GM18502 (cell line): ENCODE results near the gene POU2AF1.
"Not testable (repeated sequence)": the region's sequence is repeated elsewhere in the genome, so short reads cannot be mapped to it uniquely, and the experiment has no call there.

Experiments
- ATAC-seq: cut with Tn5 transposase; IDR thresholded peaks from one replicate; pipeline ENCODE4 v1.9.1; 2021; ENCODE audit warnings: mild to moderate bottlenecking; ENCODE audit not compliant: unreplicated experiment, poor library complexity

POU2AF1 gene

DNA sequence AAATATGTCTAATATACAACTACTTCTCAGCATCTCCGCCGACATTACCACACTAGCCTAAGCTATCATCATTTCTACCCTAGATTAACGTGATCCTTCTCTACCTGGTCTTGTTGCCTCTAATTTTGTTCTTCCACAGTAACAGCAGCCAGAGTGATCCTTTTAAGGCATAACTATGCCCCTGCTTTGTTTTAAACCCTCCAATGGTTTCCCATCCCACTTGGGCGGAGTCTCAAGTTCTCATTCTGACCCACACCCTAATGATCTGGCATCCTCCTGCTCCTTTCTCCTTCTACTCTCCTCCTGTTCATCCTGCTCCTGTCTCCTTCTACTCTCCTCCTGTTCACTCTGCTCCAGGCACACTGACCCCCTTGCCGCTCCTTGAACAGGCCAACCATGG lies 31.9 kb upstream of the POU2AF1 start:
- ATAC-seq = no peak

DNA sequence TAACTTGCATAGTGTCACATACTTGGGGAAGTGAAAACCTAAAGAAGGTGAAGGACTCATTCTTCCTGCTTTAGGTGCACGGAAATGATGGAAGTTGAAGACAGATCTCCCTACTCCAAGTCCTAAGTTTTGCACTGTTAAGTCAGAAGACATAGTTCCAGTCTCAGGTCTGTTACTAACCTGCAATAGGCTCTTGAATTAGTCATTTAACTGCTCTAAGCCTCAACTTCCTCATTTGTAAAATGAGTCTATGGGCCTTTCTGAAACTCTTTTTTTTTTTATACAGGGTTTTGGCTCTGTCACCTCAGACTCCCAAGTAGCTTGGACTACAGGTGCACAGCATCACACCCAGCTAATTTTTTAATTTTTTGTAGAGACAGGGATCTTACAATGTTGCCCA lies 30.8 kb upstream of the POU2AF1 start:
- peak; percentile 62 for ATAC-seq

- peak; percentile 58 for ATAC-seq
Observed at GRCh38 chr11:111408789-111409727, 30.0 kb upstream of the POU2AF1 start.

DNA sequence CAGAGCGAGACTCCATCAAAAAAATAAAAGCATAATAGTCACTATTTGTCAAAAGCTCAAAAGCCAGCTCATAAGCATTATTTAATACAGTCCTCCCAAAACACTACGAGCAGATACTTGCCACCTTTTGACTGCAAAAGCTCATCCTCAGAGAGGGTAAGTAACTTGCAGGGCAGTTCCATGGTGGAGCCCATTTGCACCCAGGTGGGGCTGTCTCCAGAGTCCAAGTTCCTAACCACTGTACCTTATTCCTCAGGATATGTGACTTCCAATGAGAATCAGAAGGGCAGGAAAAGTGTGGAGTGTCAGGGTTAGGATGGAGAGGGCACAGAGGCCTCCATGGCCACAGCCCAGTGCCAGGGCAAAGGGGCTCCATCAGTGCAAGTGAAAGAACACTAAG lies 28.6 kb upstream of the POU2AF1 start:
- ATAC-seq = no peak

DNA sequence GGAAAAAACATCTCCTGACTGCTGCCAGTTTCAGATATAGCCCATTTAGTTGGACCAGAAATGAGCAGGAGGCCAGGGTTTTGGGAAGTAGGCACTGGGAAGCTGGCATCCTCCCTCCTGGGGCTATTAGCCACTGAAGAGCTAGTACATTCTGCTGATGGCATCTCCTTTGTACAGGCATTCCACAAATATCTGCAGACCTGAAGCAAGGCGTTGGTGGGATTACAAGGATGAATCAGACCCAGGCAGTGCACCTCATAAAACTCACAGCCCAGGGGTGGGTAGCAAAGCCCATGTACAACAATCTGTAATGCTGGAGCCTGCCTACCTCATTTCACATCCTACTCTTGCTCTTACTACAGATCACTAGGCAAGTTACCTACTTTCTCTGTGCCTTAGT lies 27.5 kb upstream of the POU2AF1 start:
- no peak for ATAC-seq

- no peak for ATAC-seq
Observed at GRCh38 chr11:111406091-111406490, 27.0 kb upstream of the POU2AF1 start.

DNA sequence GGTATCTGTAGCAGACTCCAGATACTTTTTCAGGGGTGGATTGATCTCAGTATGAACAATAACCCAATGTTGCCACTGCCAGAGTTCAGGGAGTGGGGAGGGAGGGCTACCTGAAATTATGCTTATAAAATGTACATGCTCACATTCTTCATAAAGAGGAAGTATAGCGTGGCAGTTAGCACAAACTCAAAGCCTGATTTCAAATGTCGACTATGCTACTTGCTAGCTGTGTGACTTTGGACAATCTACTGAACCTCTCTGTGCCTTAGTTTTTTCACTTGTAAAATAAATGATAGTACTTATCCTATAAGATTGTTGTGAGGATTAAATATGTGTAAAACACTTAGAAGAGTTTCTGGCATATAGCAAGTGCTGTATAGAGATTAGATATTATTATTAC lies 26.5 kb upstream of the POU2AF1 start:
- no peak for ATAC-seq

DNA sequence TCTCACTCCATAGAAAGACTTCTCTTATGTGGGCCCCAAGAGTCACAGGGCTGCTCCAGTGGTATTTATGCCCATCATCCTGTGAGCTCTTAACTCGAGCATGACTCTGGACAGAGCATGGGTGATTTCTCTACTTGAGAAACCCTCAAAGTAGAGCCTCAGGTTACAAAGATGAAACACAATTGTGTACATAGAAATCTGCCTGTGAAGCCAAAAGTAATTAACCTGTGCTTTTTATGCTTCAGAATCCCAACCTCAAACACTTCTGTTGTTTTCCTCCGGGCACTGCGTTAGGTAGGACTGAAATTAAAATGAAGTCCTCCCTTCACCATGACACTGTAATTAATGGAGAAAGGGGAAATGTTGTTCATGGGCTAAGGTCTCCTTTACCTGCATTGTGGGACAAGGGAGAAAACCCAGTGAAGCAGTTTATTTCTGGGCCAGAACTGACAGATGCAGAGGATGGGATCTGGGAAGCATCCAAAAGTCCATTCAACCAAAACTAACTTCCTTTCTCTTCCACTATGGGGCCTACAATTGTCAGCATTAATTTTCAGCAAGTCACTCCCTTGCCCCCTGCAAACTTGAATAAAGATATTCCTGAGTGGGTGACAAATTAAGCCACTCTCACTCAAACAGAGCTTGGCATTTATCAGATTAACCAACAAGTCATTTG lies 24.1 kb upstream of the POU2AF1 start:
- ATAC-seq = no peak

DNA sequence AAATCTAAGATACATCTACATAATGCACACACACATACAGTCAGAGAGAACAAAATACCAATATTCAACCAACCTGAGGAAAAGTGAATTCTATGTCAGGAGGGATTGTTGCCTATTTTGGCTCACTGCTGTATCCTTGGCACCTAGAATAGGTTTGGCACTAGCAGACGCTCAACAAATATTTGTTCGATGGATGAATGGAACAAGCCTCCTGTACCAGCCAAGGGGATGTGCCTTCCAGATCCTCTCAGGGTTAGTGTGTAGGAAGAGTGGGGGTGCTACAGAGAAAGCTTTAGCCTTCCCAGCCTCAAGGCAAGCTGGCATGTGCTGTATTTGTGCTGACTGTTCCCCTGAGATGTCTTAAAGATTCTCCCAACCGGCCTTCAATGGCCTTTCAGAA lies 23.3 kb upstream of the POU2AF1 start:
- ATAC-seq = no peak

- ATAC-seq = not testable (repeated sequence)
Observed at GRCh38 chr11:111401957-111402356, 22.9 kb upstream of the POU2AF1 start.

- peak; percentile 30 for ATAC-seq
Observed at GRCh38 chr11:111400595-111400994, 21.5 kb upstream of the POU2AF1 start.

- ATAC-seq = peak; percentile 48
Observed at GRCh38 chr11:111399187-111400031, 20.3 kb upstream of the POU2AF1 start.

DNA sequence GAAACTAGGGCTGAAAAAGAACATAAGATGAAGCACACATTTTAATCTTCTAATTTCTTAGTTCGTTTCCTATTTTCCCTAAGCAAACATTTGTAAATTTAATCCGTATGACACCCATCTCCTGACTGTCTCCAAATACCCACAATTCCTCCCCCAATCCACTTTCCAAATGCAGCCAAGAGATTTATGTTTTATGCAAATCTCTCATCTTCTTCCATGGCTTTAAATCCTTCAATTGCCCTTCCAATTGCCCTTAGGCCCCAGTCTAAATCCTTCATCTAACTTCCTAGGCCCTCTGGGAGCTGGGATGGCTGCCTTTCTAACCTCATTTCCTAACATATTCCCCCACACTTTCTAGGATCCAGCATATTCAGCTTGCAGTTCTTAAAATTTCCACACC lies 18.0 kb upstream of the POU2AF1 start:
- ATAC-seq = no peak

GRCh38 chr11:111395749-111396148 lies 16.7 kb upstream of the POU2AF1 start:
- no peak for ATAC-seq

GRCh38 chr11:111395081-111395480 lies 16.0 kb upstream of the POU2AF1 start:
- no peak for ATAC-seq

DNA sequence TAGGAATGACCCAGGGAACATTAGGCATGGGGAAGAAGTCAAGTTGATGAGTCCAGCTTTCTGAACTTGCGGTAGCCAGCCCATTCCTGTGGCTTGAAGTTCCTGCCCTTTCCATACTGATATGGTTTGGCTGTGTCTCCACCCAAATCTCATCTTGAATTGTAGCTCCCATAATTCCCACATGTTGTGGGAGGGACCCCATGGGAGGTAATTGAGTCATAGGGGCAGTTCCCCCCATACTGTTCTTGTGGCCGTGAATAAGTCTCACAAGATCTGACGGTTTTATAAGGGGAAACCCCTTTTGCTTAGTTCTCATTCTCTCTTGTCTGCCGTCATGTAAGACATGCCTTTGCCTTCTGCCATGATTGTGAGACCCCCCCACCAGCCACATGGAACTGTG lies 15.1 kb upstream of the POU2AF1 start:
- not testable (repeated sequence) for ATAC-seq

DNA sequence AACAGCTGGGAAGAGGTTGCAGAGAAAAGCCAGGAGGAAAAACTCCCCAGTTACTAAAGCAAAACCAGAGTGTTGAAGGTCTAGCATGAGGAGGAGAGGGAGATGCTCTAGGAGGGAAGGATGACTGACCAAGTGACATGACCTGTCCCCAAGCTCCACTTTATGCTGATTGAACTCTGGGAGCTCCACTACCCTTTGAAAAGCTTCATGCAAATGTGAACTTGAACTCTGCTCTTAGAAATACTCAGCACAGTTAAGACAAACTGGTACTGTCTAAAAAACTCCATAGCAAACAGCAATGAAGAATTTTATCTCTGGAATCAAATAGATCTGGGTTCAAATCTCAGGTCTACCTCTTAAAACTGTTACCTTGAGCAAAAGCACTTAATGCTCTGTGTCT lies 14.5 kb upstream of the POU2AF1 start:
- ATAC-seq = no peak

DNA sequence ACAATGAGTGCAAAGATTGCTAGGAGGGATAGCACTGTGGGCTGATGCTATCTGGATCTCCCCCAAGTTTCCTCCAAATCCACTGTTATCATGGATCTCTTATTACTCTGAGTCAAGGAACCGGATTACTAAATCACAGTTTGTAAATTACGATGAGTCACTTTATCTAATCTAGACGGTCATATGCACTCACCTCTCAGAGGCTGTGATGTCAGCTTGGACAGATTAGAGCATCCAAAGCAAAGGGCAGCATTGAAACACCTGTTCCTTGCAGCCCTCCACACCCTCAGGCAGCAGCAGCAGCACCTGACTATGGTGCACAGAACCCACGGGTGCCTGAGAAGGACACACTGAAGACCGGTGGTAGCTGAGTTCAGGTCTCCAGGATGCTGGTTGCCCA lies 14.0 kb upstream of the POU2AF1 start:
- no peak for ATAC-seq

DNA sequence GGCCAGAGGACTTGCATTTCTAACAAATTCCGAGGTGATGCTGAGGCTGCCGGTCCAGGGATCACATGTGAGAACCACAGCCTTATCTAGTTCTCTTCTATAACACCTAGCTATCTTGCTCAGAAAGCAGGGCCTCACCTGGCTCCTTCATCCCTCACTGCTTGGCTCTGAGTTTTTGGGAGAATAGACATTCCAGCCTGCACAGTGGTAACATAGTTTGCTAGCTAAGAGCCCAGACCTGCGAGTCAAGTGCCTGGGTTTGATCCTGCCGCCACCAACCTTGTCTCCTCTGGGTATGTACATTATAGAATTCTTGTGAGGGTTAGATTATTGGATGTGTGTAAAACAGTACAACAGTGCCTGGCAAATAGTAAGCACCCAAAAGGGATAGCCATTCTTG lies 13.5 kb upstream of the POU2AF1 start:
- no peak for ATAC-seq

- no peak for ATAC-seq
Observed at GRCh38 chr11:111391328-111392124, 12.5 kb upstream of the POU2AF1 start.
